ENCODE results near the gene MYEOV. TPM values are rescaled to one million over a fixed set of nuclear protein-coding genes. Genes with fewer than 3 reads are reported as not detected.

MYEOV gene
- total and polyA plus RNA-seq, 9 of the 15 experiments (the other 6 are each of a cell fraction or from before 2014, with no cell fraction given): 10.2 to 133 (median 32.2) TPM

GRCh38 chr11:69287968-69288882, 5.7 kb upstream of the MYEOV start (continued):
- TF ChIP-seq CREB3L1 (IDR thresholded peaks at IDR 0.05; ENCODE audit: borderline replicate concordance, low read depth): peak; percentile 84
- no peak for TF ChIP-seq ZNF274 (IDR thresholded peaks at IDR 0.05; ENCODE audit: borderline replicate concordance, low read depth, low read length)
- TF ChIP-seq CBFA2T3 (IDR thresholded peaks at IDR 0.05): peak; percentile 68
- TF ChIP-seq FOSL1 (tag; conservative IDR thresholded peaks at IDR 0.05): 0 out of 2 replicates have a peak, but pooled peaks have one; percentile 31
- TF ChIP-seq NFE2L1 (tag; IDR thresholded peaks at IDR 0.05; ENCODE audit: borderline replicate concordance, low read depth): no peak
- TF ChIP-seq RCOR1 (IDR thresholded peaks at IDR 0.05; ENCODE audit: borderline replicate concordance in 1 of 2, low read depth in 2 of 2, low read length in 2 of 2): peak in 1 of 2 experiments; percentile 38; a peak in 1 of 4 replicates
- peak; percentile 57 for TF ChIP-seq CBFA2T2 (conservative IDR thresholded peaks at IDR 0.05)
- TF ChIP-seq MITF (IDR thresholded peaks at IDR 0.05): peak; percentile 52; the same call in 1 of the 2 replicates
- no peak for TF ChIP-seq ZBTB33 (CRISPR knock-in tag; IDR thresholded peaks at IDR 0.05)
- TF ChIP-seq GATAD2B (IDR thresholded peaks at IDR 0.05; ENCODE audit: borderline replicate concordance): 0 out of 2 replicates have a peak, but pooled peaks have one; percentile 47
- no peak for TF ChIP-seq SMARCC2 (IDR thresholded peaks at IDR 0.05; ENCODE audit: low read depth)

Data from K562 (cell line).